Peyer's patch (tissue), 4 donors: ENCODE data around the gene CGB1.

ENCODE experiments used
- CTCF ChIP-seq, 6 experiments: fragments of 450-650 bp in 4 of 6; fragments of 200-600 bp in 2 of 6; sonication (generic) in 1 of 6; IDR thresholded peaks; one replicate each; pipeline ENCODE4 v1.5.1; 2017 to 2019; ENCODE audit warnings: antibody characterized with exemption in 6 of 6, mild to moderate bottlenecking in 3 of 6, moderate library complexity in 1 of 6
- POLR2A ChIP-seq, 2 donors: fragments of 450-650 bp; IDR thresholded peaks; one replicate each; pipeline ENCODE4 v1.5.1; 2017; ENCODE audit warnings: antibody characterized with exemption in 2 of 2, mild to moderate bottlenecking in 2 of 2, moderate library complexity in 2 of 2

- peak in 4 of 6 experiments; percentile 31 to 40 (median 38) for TF ChIP-seq CTCF (IDR thresholded peaks at IDR 0.05)
- TF ChIP-seq POLR2A (IDR thresholded peaks at IDR 0.05): no peak
These were observed 38.7 kb downstream of the CGB1 start for GRCh38 chr19:48997972-48998371.
